ENCODE results near the gene ATIC. TPM values are rescaled to one million over a fixed set of nuclear protein-coding genes. Genes with fewer than 3 reads are reported as not detected.

ATIC gene
- total RNA-seq, 1 experiment from 2014 or later: 295 TPM

GRCh38 chr2:215368493-215368809 is 56.6 kb downstream of the ATIC start:
- Histone ChIP-seq H3K27ac (ENCODE audit: insufficient read length, low read depth, low read length) (no peak overlapping the region), H3K9me3 (ENCODE audit: control insufficient read depth, low read depth, low read length) (no peaks in the 10 kb centered on the region), H3K79me1 (ENCODE audit: insufficient read depth, low read depth, low read length, poor library complexity, severe bottlenecking) (no peaks in the 10 kb centered on the region), H3K23ac (ENCODE audit: insufficient read length, low read depth, low read length) (no peak overlapping the region), H3K27me3 (ENCODE audit: insufficient read depth, low read length) (no peaks in the 10 kb centered on the region), H2BK12ac (ENCODE audit: insufficient read length, low read depth, low read length) (no peak overlapping the region), H3K14ac (ENCODE audit: insufficient read depth, low read length) (no peak overlapping the region), H3K9ac (ENCODE audit: extremely low read depth, insufficient read length, low read length) (no peak overlapping the region), H2BK20ac (ENCODE audit: low read depth, low read length, poor library complexity, severe bottlenecking) (no peak overlapping the region), H3K4me2 (ENCODE audit: insufficient read depth, insufficient read length, low read length) (no peak overlapping the region), H3T11ph (ENCODE audit: low read length) (no peak overlapping the region), H3K56ac (ENCODE audit: insufficient read length, low read depth, low read length) (no peak overlapping the region), H2AK5ac (ENCODE audit: insufficient read length, low read length) (no peak overlapping the region), H4K91ac (ENCODE audit: insufficient read length, low read depth, low read length) (no peak overlapping the region), H3K23me2 (ENCODE audit: insufficient read length, low read depth, low read length, poor library complexity, severe bottlenecking) (no peaks in the 10 kb centered on the region), H3K4me1 (ENCODE audit: insufficient read depth, low read length) (no peaks in the 10 kb centered on the region), H3K18ac (ENCODE audit: insufficient read length, low read depth, low read length) (no peak overlapping the region), H4K20me1 (ENCODE audit: control insufficient read depth, insufficient read depth, insufficient read length) (no peaks in the 10 kb centered on the region), H2BK5ac (ENCODE audit: insufficient read length, low read length) (no peak overlapping the region), H2BK15ac (ENCODE audit: low read depth, low read length) (no peak overlapping the region), H3K79me2 (ENCODE audit: insufficient read depth, low read length) (no peaks in the 10 kb centered on the region), H4K8ac (replicated peaks; ENCODE audit: insufficient read length, low read depth, low read length) (no peak overlapping the region), H3K4ac (ENCODE audit: low read depth, low read length) (no peak overlapping the region), H2BK120ac (ENCODE audit: low read depth, low read length, poor library complexity, severe bottlenecking) (no peak overlapping the region), H2AFZ (ENCODE audit: low read length) (no peak overlapping the region), H4K5ac (ENCODE audit: insufficient read length, low read depth, low read length) (no peak overlapping the region)
- no peaks in the 10 kb centered on the region for H3K4me1 Mint-ChIP-seq
- no peaks in the 10 kb centered on the region for H3K27me3 Mint-ChIP-seq (ENCODE audit: low read depth)
- no peak for DNase-seq
- no peaks in the 10 kb centered on the region for H3K9me3 Mint-ChIP-seq
- no peak for TF ChIP-seq CTCF (conservative IDR thresholded peaks at IDR 0.05)
- H3K36me3 Mint-ChIP-seq (ENCODE audit: insufficient read depth in 1 of 3, low read depth in 3 of 3): peaks cover 14 to 47% (median 33%) of the 10 kb centered on the region in 3 experiments
- no peak overlapping the region for H3K4me3 Mint-ChIP-seq
- no peak overlapping the region for H3K27ac Mint-ChIP-seq

Measured in H9 (cell line).